T-helper 2 cell treated with Interferon-gamma antibody and Interleukin-4, amounts not matched to agents 5 μg/mL and 100 μg/mL, for 36 hours (primary cell): ENCODE data around the gene ZNF587.
A peak's percentile ranks its signal among the peaks of the same experiment; 100 is the strongest.
"Not testable (repeated sequence)": the region's sequence is repeated elsewhere in the genome, so short reads cannot be mapped to it uniquely, and the experiment has no call there.

Experiments
- DNase-seq: peaks from one replicate; pipeline ENCODE4 v3.0.0; 2021; ENCODE audit warnings: low spot score
- H3K27ac Mint-ChIP-seq: one replicate; pipeline ENCODE4 v1.8.0; 2021; ENCODE audit warnings: mild to moderate bottlenecking, mixed read lengths
- H3K27me3 Mint-ChIP-seq: one replicate; pipeline ENCODE4 v1.8.0; 2021; ENCODE audit warnings: low read depth, mixed read lengths
- H3K36me3 Mint-ChIP-seq: one replicate; pipeline ENCODE4 v1.8.0; 2021; ENCODE audit warnings: low read depth, mixed read lengths
- H3K4me1 Mint-ChIP-seq: one replicate; pipeline ENCODE4 v1.8.0; 2021; ENCODE audit warnings: low read depth, mixed read lengths
- H3K4me3 Mint-ChIP-seq: one replicate; pipeline ENCODE4 v1.8.0; 2022; ENCODE audit warnings: mild to moderate bottlenecking, moderate library complexity, mixed read lengths
- H3K9me3 Mint-ChIP-seq: one replicate; pipeline ENCODE4 v1.8.0; 2021; ENCODE audit warnings: mixed read lengths

The ZNF587 gene

DNA sequence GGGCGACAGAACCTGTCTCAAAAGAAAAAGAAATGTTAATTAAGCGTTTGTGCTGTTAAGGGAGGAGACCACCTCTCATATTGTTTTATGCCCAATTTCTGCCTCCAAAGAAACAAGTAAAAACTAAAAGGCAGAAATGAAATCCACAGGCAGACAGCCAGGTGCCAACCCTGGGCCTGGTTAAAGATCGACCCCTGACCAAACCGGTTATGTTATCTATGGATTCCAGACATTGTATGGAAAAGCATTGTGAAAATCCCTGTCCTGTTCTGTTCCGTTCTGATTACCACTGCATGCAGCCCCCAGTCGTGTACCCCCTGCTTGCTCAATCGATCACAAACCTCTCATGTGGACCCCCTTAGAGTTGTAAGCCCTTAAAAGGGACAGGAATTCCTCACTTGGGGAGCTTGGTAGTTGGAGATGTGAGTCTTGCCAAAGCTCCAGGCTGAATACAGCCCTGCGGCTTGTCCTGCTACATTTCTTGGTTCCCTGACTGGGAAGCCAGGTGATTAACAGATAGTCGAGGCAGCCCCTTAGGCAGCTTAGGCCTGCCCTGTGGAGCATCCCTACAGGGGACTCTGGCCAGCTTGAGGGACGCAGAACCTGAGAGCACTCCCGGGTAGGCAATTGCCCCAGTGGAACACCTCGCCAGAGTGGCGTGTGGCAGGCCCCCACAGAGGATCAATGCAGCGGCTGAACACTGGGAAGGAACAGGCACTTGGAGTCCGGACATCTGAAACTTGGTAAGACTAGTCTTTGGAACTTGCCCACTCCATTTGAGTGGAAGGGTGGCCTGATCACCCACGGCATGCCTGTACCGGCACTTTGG, 34.2 kb upstream of the ZNF587 start:
- Mint-ChIP-seq H3K27ac (peak overlapping the region; percentile 91), H3K27me3 (no peaks in the 10 kb centered on the region), H3K9me3 (no peaks in the 10 kb centered on the region), H3K4me3 (peak overlapping the region; percentile 94), H3K4me1 (peaks cover 35% of the 10 kb centered on the region), H3K36me3 (peaks cover 28% of the 10 kb centered on the region)
- no peak for DNase-seq

- Mint-ChIP-seq H3K27me3 (no peaks in the 10 kb centered on the region), H3K4me1 (peaks cover 42% of the 10 kb centered on the region), H3K4me3 (no peak overlapping the region), H3K9me3 (no peaks in the 10 kb centered on the region), H3K36me3 (peaks cover 32% of the 10 kb centered on the region), H3K27ac (no peak overlapping the region)
- no peak for DNase-seq
These were observed 33.0 kb upstream of the ZNF587 start for GRCh38 chr19:57816652-57817051.

DNA sequence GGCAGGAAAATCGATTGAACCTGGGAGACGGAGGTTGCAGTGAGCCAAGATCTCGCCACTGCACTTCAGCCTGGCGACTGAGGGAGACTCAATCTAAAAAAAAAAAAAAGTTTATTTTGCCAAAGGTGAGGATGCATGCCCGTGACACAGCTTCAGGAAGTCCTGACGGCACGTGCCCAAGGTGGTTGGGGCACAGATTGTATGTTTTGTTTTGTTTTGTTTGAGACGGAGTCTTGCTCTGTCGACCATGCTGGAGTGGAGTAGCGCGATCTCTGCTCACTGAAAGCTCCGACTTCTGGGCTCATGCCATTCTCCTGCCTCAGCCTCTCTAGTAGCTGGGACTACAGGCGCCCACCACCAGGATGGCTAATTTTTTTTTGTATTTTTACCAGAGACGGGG, 31.7 kb upstream of the ZNF587 start:
- Mint-ChIP-seq H3K9me3 (no peaks in the 10 kb centered on the region), H3K27ac (no peak overlapping the region), H3K36me3 (peaks cover 37% of the 10 kb centered on the region), H3K4me3 (no peak overlapping the region), H3K4me1 (peaks cover 38% of the 10 kb centered on the region), H3K27me3 (no peaks in the 10 kb centered on the region)
- no peak for DNase-seq

DNA sequence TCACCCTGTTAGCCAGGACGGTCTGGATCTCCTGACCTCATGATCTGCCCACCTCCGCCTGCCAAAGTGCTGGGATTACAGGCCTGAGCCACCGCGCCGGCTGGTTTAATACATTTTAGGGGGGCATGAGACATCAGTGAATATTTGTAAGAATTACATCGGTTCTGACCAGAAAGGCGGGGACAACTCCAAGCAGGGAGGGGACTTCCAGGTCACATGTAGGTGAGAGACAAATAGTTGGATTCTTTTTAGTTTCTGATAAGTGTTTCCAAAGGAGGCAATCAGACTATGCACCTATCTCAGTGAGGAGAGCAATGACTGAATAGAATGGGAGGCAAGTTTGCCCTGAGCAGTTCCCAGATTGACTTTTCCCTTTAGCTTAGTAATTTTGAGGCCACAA, 31.3 kb upstream of the ZNF587 start:
- Mint-ChIP-seq H3K4me1 (peaks cover 36% of the 10 kb centered on the region), H3K27me3 (no peaks in the 10 kb centered on the region), H3K36me3 (peaks cover 39% of the 10 kb centered on the region), H3K4me3 (peak overlapping the region; percentile 31), H3K9me3 (no peaks in the 10 kb centered on the region), H3K27ac (peak overlapping the region; percentile 53)
- DNase-seq, result no peak

DNA sequence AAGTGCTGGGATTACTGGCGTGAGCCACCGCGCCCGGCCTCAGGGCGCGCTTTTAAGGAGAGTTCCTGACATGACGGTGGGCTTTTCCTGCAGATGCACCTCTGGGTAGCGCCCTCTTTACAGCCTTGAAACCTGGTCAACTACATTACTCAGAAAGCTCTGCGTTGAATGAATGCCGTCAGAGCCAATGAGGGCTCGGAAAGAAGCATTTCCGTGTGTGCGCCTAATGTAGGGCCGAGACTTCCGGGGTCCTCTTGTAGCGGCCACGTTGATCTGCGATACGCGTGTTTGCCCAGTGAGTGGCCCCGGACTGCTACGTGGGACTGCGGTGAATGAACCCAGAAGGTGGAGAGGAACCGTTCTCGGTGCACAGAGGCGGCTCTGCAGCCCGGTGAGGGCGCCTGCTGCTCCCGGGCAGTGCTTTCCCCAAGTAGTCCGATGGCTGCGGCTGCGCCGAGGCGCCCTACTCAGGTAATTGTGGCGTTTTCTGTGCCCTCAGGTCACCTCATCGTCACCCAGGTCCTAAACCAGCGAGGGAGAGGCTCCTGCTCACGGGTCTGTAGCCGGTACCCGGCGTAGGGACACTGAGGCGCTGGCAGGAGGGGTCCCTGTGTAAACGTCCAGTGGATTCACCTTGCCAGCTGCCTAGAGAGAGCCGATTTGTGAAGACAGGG, 30.0 kb upstream of the ZNF587 start:
- no peaks in the 10 kb centered on the region for H3K27me3 Mint-ChIP-seq
- H3K4me1 Mint-ChIP-seq, result peaks cover 31% of the 10 kb centered on the region
- DNase-seq, result peak; percentile 82
- peak overlapping the region; percentile 98 for H3K27ac Mint-ChIP-seq
- peaks cover 50% of the 10 kb centered on the region for H3K36me3 Mint-ChIP-seq
- peak overlapping the region; percentile 98 for H3K4me3 Mint-ChIP-seq
- no peaks in the 10 kb centered on the region for H3K9me3 Mint-ChIP-seq

DNA sequence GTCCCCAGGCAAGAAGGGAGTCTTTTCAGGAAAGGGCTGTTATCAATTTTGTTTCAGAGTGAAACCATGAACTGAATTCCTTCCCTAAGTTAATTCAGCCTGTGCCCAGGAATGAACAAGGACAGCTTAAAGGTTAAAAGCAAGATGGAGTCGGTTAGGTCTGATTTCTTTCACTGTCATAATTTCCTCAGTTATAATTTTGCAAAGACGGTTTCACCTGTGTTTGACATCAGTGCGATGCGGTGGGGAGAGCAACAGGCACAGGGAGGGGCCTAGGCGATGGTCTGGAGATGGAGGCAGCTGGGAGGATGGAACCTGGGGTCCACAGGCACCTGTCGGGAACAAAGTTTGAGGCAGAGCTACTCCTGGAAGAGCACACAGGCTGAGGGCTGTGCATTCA, 29.1 kb upstream of the ZNF587 start:
- Mint-ChIP-seq H3K4me3 (peak overlapping the region; percentile 98), H3K9me3 (no peaks in the 10 kb centered on the region), H3K36me3 (peaks cover 51% of the 10 kb centered on the region), H3K27me3 (no peaks in the 10 kb centered on the region), H3K4me1 (peaks cover 28% of the 10 kb centered on the region), H3K27ac (peak overlapping the region; percentile 98)
- no peak for DNase-seq

DNA sequence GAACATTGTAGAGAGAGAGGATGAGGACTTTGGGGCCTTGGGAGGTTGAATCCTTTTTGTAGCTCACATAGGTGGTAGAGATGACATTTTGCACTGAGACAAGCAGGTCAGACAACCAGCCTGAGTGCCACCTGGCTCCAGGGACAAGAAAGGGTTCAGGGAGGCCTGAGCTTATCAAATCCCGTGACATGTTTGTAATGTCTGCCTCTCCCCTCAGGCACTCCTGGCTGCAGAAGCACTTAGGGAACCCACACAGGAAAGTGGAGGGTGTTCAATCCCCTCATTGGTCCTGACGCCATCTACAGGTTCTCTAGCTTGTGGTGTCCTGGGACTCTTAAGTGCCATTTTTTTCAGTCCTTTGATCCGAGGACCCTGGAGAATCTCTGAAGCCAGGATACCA, 28.6 kb upstream of the ZNF587 start:
- H3K27me3 Mint-ChIP-seq, DNase-seq, H3K9me3 Mint-ChIP-seq: not testable (repeated sequence)
- H3K36me3 Mint-ChIP-seq, result peaks cover 55% of the 10 kb centered on the region
- peak overlapping the region; percentile 98 for H3K27ac Mint-ChIP-seq
- peaks cover 27% of the 10 kb centered on the region for H3K4me1 Mint-ChIP-seq
- peak overlapping the region; percentile 98 for H3K4me3 Mint-ChIP-seq

DNA sequence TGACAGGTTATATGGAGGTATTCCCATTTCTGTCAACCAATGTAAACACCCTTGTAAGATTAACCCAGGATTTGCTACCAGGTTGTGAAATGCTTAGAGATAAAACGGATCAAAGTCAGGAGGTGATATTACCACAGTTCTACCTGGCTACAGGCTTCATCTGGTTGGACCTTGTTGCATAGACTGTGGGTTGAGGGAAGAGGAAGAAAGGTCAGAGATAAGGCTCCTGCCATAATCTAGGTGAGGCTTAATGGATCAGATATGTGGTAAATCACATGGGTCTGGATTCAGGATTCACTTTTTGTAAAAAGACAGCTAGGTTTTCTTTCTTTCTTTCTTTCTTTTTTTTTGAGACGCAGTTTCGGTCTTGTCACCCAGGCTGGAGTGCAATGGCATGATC, 28.2 kb upstream of the ZNF587 start:
- H3K27ac Mint-ChIP-seq, H3K9me3 Mint-ChIP-seq, DNase-seq, H3K27me3 Mint-ChIP-seq, H3K4me3 Mint-ChIP-seq: not testable (repeated sequence)
- Mint-ChIP-seq H3K36me3 (peaks cover 58% of the 10 kb centered on the region), H3K4me1 (peaks cover 26% of the 10 kb centered on the region)

DNA sequence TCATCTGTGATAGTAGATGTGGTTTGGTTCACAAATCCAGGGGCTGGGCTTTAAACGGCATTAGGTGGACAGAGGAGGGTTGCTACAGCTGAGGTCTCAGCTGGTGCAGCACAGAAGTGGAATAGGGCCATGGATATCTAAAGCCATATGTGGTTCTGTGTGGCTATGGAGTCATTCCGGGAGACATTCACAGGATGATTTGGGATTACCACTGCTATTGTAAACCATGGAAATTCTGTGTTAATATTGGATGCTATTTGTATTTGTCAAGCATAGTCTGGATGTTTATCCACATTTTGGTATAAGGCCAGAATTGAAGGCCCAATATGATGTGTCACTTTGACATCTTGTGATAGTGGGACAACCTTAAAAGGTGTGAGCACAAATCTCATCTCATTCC, 26.5 kb upstream of the ZNF587 start:
- H3K27ac Mint-ChIP-seq, result not testable (repeated sequence)

GRCh38 chr19:57823608-57824007, 26.1 kb upstream of the ZNF587 start:
- H3K9me3 Mint-ChIP-seq, H3K27ac Mint-ChIP-seq, DNase-seq, H3K4me3 Mint-ChIP-seq, H3K27me3 Mint-ChIP-seq: not testable (repeated sequence)
- peaks cover 67% of the 10 kb centered on the region for H3K36me3 Mint-ChIP-seq
- peaks cover 23% of the 10 kb centered on the region for H3K4me1 Mint-ChIP-seq

More for the DNA sequence above, 26.5 kb upstream of the ZNF587 start:
- not testable (repeated sequence) for H3K27me3 Mint-ChIP-seq, H3K4me3 Mint-ChIP-seq, H3K9me3 Mint-ChIP-seq, DNase-seq
- peaks cover 26% of the 10 kb centered on the region for H3K4me1 Mint-ChIP-seq
- peaks cover 66% of the 10 kb centered on the region for H3K36me3 Mint-ChIP-seq

- H3K36me3 Mint-ChIP-seq, result peaks cover 76% of the 10 kb centered on the region
These were observed 24.1 kb upstream of the ZNF587 start for GRCh38 chr19:57825511-57825910.

DNA sequence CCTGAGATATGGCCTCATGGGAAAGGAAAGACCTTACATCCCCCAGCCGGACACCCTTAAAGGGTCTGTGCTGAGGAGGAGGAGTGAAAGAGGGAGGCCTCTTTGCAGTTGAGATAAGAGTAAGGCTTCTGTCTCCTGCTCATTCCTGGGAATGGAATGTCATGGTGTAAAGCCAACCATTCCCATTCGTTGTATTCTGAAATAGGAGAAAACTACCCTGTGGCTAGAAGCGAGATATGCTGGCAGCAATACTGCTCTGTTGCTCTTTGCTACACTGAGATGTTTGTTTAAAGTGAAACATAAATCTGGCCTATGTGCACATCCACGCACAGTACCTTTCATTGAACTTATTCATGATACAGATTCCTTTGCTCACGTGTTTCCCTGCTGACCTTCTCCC, 20.3 kb upstream of the ZNF587 start:
- H3K36me3 Mint-ChIP-seq, result peaks cover 56% of the 10 kb centered on the region
- no peak overlapping the region for H3K27ac Mint-ChIP-seq
- DNase-seq, result no peak
- no peaks in the 10 kb centered on the region for H3K9me3 Mint-ChIP-seq
- H3K27me3 Mint-ChIP-seq, result no peaks in the 10 kb centered on the region
- H3K4me1 Mint-ChIP-seq, result peaks cover 2% of the 10 kb centered on the region
- no peak overlapping the region for H3K4me3 Mint-ChIP-seq

More at GRCh38 chr19:57825511-57825910, 24.1 kb upstream of the ZNF587 start:
- H3K27me3 Mint-ChIP-seq, result no peaks in the 10 kb centered on the region
- DNase-seq, result no peak
- H3K9me3 Mint-ChIP-seq, result no peaks in the 10 kb centered on the region
- H3K27ac Mint-ChIP-seq, result no peak overlapping the region
- H3K4me3 Mint-ChIP-seq, result no peak overlapping the region
- H3K4me1 Mint-ChIP-seq, result peaks cover 16% of the 10 kb centered on the region

DNA sequence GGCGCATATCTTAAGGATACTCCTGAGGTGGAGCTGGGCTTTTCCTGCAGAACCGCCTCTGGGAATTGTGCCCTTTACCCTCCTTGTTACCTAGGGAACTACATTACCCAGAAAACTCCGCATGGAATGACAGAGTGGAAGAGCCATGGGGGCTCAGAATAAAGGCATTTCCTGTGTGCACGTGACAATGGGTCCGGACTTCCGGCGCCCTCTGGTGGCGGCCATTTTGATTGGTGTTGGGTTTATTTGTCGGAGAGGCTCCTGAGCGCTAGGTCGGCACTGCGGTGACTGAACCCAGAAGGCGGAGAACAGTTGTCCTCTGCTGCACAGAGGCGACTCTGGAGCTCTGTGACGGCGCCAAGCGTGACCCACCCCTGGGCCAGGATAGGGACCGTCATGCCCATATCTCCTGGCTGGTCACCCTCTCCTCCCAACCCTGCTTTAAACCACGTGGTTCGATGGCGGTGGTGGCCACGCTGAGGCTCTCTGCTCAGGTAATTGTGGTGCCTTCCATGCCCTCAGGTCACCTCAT, 19.5 kb upstream of the ZNF587 start, which contains the start of gene ZNF587B:
TSS of gene ZNF587B (plus strand) at position 229 of the 532 bp plus-strand sequence. CDS start at position 459, 230 bp downstream.
- Mint-ChIP-seq H3K4me1 (no peaks in the 10 kb centered on the region), H3K27ac (no peak within 1 kb of the TSS), H3K36me3 (peaks cover 52% of the 10 kb centered on the region), H3K4me3 (no peak within 1 kb of the TSS), H3K27me3 (no peaks in the 10 kb centered on the region), H3K9me3 (no peaks in the 10 kb centered on the region)
- no peak for DNase-seq

GRCh38 chr19:57836991-57837390, 12.7 kb upstream of the ZNF587 start:
- H3K27me3 Mint-ChIP-seq, H3K27ac Mint-ChIP-seq, H3K4me1 Mint-ChIP-seq, H3K9me3 Mint-ChIP-seq, H3K4me3 Mint-ChIP-seq, DNase-seq: not testable (repeated sequence)
- H3K36me3 Mint-ChIP-seq, result peaks cover 38% of the 10 kb centered on the region
